CD14-positive monocyte (primary cell): ENCODE measurements around the gene PPP3R2. TPM values are rescaled to one million over a fixed set of nuclear protein-coding genes. Genes with fewer than 3 reads are reported as not detected.
"Not testable (repeated sequence)": the region's sequence is repeated elsewhere in the genome, so short reads cannot be mapped to it uniquely, and the experiment has no call there.

Experiments used
- DNase-seq, 3 donors: peaks; one replicate each; pipeline ENCODE4 v3.0.0-alpha.2; 2011 to 2022
- H2AFZ ChIP-seq: 2 replicates; pipeline ENCODE4 v1.6.0; 2012; ENCODE audit warnings: mild to moderate bottlenecking, low read depth, low read length, inconsistent platforms; ENCODE audit not compliant: insufficient read depth, poor library complexity, severe bottlenecking
- H3K27ac ChIP-seq, 2 donors: 1 replicate in 1 of 2; 2 replicates in 1 of 2; pipeline ENCODE4 v1.5.1; 2012 to 2013; ENCODE audit warnings: low read length in 2 of 2, control low read depth in 1 of 2, inconsistent platforms in 1 of 2, low read depth in 1 of 2, mild to moderate bottlenecking in 1 of 2
- H3K27me3 ChIP-seq, 2 donors: one replicate each; pipeline versions ENCODE4 v1.6.0 to v1.6.1; 2011 to 2013; ENCODE audit warnings: low read length in 2 of 2; ENCODE audit not compliant: control insufficient read depth in 2 of 2, insufficient read depth in 2 of 2
- H3K36me3 ChIP-seq, 2 donors: replicated peaks in 1 of 2; 1 replicate in 1 of 2; 2 replicates in 1 of 2; pipeline versions ENCODE4 v1.5.1 to v1.6.1; 2012 to 2013; ENCODE audit warnings: low read length in 2 of 2, control low read depth in 1 of 2, inconsistent platforms in 1 of 2, mild to moderate bottlenecking in 1 of 2; ENCODE audit not compliant: insufficient read depth in 2 of 2, control insufficient read depth in 1 of 2
- H3K4me1 ChIP-seq, 2 donors: 1 replicate in 1 of 2; 2 replicates in 1 of 2; pipeline versions ENCODE4 v1.5.1 to v1.6.1; 2012 to 2013; ENCODE audit warnings: low read length in 2 of 2, control low read depth in 1 of 2, inconsistent platforms in 1 of 2, mild to moderate bottlenecking in 1 of 2, moderate library complexity in 1 of 2; ENCODE audit not compliant: insufficient read depth in 2 of 2, control insufficient read depth in 1 of 2
- H3K4me2 ChIP-seq: replicated peaks from 2 replicates; pipeline ENCODE3; 2012; ENCODE audit warnings: low read length, moderate library complexity, mild to moderate bottlenecking; ENCODE audit not compliant: poor library complexity, severe bottlenecking; ENCODE audit errors: extremely low read depth
- H3K4me3 ChIP-seq, 3 experiments: fragments of 200-600 bp in 1 of 3; sonication (generic) in 1 of 3; replicated peaks in 1 of 3; 1 replicate in 2 of 3; 2 replicates in 1 of 3; pipeline ENCODE4 v1.5.1; 2011 to 2013; ENCODE audit warnings: low read length in 3 of 3, mild to moderate bottlenecking in 3 of 3, control low read depth in 2 of 3, low read depth in 2 of 3, inconsistent platforms in 1 of 3, moderate library complexity in 1 of 3
- H3K79me2 ChIP-seq: 2 replicates; pipeline ENCODE4 v1.6.0; 2012; ENCODE audit warnings: mild to moderate bottlenecking, control low read depth, inconsistent platforms, low read length, moderate library complexity; ENCODE audit not compliant: insufficient read depth
- H3K9ac ChIP-seq: 2 replicates; pipeline ENCODE4 v1.6.0; 2017; ENCODE audit warnings: low read length, mild to moderate bottlenecking; ENCODE audit not compliant: insufficient read depth, poor library complexity, severe bottlenecking
- H3K9me3 ChIP-seq, 2 donors: replicated peaks in 1 of 2; 1 replicate in 1 of 2; 2 replicates in 1 of 2; pipeline versions ENCODE4 v1.5.1 to v1.6.1; 2012 to 2013; ENCODE audit warnings: low read length in 2 of 2, control low read depth in 1 of 2; ENCODE audit not compliant: control insufficient read depth in 1 of 2, insufficient read depth in 1 of 2
- H4K20me1 ChIP-seq: 2 replicates; pipeline ENCODE4 v1.6.0; 2012; ENCODE audit warnings: mild to moderate bottlenecking, low read length, control low read depth, moderate library complexity; ENCODE audit not compliant: insufficient read depth
- H3K27ac Mint-ChIP-seq, 7 donors: one replicate each; pipeline ENCODE4 v1.8.0; 2020; ENCODE audit warnings: mild to moderate bottlenecking in 7 of 7, mixed read lengths in 7 of 7, moderate library complexity in 6 of 7, inconsistent platforms in 2 of 7
- H3K27me3 Mint-ChIP-seq, 3 donors: one replicate each; pipeline ENCODE4 v1.8.0; 2021 to 2022; ENCODE audit warnings: low read depth in 3 of 3, mild to moderate bottlenecking in 3 of 3, mixed read lengths in 3 of 3, moderate library complexity in 3 of 3, inconsistent platforms in 1 of 3
- H3K36me3 Mint-ChIP-seq, 2 donors: one replicate each; pipeline ENCODE4 v1.8.0; 2020; ENCODE audit warnings: mixed read lengths in 2 of 2, inconsistent platforms in 1 of 2, mild to moderate bottlenecking in 1 of 2
- H3K4me1 Mint-ChIP-seq: one replicate; pipeline ENCODE4 v1.8.0; 2020; ENCODE audit warnings: mild to moderate bottlenecking, mixed read lengths
- H3K4me3 Mint-ChIP-seq, 2 donors: one replicate each; pipeline ENCODE4 v1.8.0; 2020; ENCODE audit warnings: mild to moderate bottlenecking in 2 of 2, mixed read lengths in 2 of 2, moderate library complexity in 1 of 2
- H3K9me3 Mint-ChIP-seq, 7 donors: one replicate each; pipeline ENCODE4 v1.8.0; 2020 to 2022; ENCODE audit warnings: mixed read lengths in 7 of 7, mild to moderate bottlenecking in 6 of 7, moderate library complexity in 6 of 7, inconsistent platforms in 2 of 7
- WGBS: methylation state at CpG from one replicate; pipeline ENCODE4 v1.1.5; 2013; ENCODE audit warnings: missing lambda C conversion rate; ENCODE audit not compliant: insufficient coverage; 5-methylcytosine and 5-hydroxymethylcytosine counted together
- intact Hi-C, 2 donors: fragments of 100-400 bp; cut with micrococcal nuclease; formaldehyde crosslinking; loops; one replicate each; pipeline versions ENCODE4 v1.15.0 to v1.15.1; 2023
- polyA plus RNA-seq, 3 donors: library from polyadenylated mRNA; depleted of rRNA in 1 of 3; unstranded in 2 of 3; stranded (reverse) in 1 of 3; fragments of 300-500 nt in 2 of 3; fragments of >200 nt in 1 of 3; fragmentation: Illumina TruSeq in 2 of 3; gene quantifications; 1 replicate in 2 of 3; 2 replicates in 1 of 3; pipeline ENCODE4 v1.2.3, GENCODE V29; 2012 to 2021
- TF ChIP-seq, protein P1 (sequence below): fragments of 200-600 bp; IDR thresholded peaks from one replicate; pipeline ENCODE4 v1.8.0; 2022; ENCODE audit warnings: antibody characterized with exemption, mild to moderate bottlenecking

Gene PPP3R2
- polyA plus RNA-seq, 3 donors = 0.11 TPM; not detected in 2

DNA sequence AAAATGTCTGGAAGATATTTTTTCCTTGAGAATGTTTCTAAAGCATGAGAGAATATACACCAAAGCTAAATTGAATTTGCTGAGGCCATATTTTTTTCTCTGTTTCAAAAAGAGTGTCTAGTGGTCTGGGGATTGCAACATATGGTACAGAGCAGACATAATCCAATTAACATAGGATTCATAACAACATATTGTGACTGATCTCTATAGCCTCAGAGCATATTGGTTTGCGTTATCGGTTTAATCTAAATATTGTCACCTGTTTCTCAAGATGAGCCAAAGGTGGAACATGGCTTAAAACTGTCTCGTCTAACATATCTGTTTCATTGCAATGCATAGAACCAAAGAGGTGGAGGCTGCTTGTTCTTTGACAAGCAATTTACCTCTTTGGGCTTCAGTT, 3.9 kb downstream of the PPP3R2 start:
- no peak overlapping the region for H3K27ac Mint-ChIP-seq
- intact Hi-C loops = no loop called here
- 94% methylated on average over 3 of the region's 3 CpGs for WGBS

DNA sequence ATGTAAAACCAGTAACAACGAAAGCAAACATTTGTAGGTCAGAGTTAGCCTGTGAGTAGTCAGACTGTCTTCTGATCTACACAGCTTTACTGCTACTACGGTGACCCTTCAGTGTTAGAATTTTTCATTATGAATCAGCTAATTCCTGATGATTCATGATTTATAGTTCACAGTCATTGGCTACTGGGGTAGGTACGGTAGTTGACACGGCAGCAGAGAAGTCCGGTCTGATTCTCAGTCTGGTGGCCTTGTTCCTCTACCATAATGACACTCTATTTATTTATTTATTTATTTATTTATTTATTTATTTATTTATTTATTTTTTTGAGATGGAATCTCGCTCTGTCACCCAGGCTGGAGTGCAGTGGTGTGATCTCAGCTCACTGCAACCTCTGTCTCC, 4.7 kb downstream of the PPP3R2 start:
- H4K20me1 ChIP-seq, H3K27me3 Mint-ChIP-seq, intact Hi-C loops, H3K36me3 ChIP-seq, H3K36me3 Mint-ChIP-seq, H3K4me2 ChIP-seq, H3K27ac Mint-ChIP-seq, H2AFZ ChIP-seq, H3K9ac ChIP-seq, H3K27me3 ChIP-seq, H3K9me3 ChIP-seq, DNase-seq, H3K9me3 Mint-ChIP-seq, H3K27ac ChIP-seq, H3K79me2 ChIP-seq, H3K4me3 ChIP-seq, H3K4me3 Mint-ChIP-seq: not testable (repeated sequence)
- H3K4me1 ChIP-seq = peaks cover 15 to 26% of the 10 kb centered on the region in 2 donors
- 100% methylated on average over 1 of the region's 6 CpGs for WGBS
- H3K4me1 Mint-ChIP-seq = peaks cover 21% of the 10 kb centered on the region

More for the DNA sequence above, 3.9 kb downstream of the PPP3R2 start:
- H3K4me2 ChIP-seq = no peak overlapping the region
- TF ChIP-seq, protein P1, sequence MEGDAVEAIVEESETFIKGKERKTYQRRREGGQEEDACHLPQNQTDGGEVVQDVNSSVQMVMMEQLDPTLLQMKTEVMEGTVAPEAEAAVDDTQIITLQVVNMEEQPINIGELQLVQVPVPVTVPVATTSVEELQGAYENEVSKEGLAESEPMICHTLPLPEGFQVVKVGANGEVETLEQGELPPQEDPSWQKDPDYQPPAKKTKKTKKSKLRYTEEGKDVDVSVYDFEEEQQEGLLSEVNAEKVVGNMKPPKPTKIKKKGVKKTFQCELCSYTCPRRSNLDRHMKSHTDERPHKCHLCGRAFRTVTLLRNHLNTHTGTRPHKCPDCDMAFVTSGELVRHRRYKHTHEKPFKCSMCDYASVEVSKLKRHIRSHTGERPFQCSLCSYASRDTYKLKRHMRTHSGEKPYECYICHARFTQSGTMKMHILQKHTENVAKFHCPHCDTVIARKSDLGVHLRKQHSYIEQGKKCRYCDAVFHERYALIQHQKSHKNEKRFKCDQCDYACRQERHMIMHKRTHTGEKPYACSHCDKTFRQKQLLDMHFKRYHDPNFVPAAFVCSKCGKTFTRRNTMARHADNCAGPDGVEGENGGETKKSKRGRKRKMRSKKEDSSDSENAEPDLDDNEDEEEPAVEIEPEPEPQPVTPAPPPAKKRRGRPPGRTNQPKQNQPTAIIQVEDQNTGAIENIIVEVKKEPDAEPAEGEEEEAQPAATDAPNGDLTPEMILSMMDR = no peak
- Mint-ChIP-seq H3K4me3 (no peak overlapping the region), H3K27me3 (peaks cover 0 to 12% (median 5%) of the 10 kb centered on the region in 3 donors), H3K36me3 (peaks cover 0 to 4% of the 10 kb centered on the region in 2 donors), H3K4me1 (peaks cover 13% of the 10 kb centered on the region), H3K9me3 (peaks cover 0 to 3% (median 0%) of the 10 kb centered on the region in 7 donors)
- H4K20me1 ChIP-seq = no peaks in the 10 kb centered on the region
- DNase-seq = no peak
- no peak overlapping the region for H3K9ac ChIP-seq
- no peak overlapping the region for H2AFZ ChIP-seq
- peaks cover 0 to 3% of the 10 kb centered on the region in 2 donors for H3K27me3 ChIP-seq
- H3K9me3 ChIP-seq = no peaks in the 10 kb centered on the region
- no peak overlapping the region for H3K4me3 ChIP-seq
- no peak overlapping the region for H3K27ac ChIP-seq
- H3K4me1 ChIP-seq = peaks cover 9 to 18% of the 10 kb centered on the region in 2 donors
- no peaks in the 10 kb centered on the region for H3K36me3 ChIP-seq
- H3K79me2 ChIP-seq = no peaks in the 10 kb centered on the region
